Fibroblast of lung (primary cell): ENCODE data around the gene HOXC11. TPM values are rescaled to one million over a fixed set of nuclear protein-coding genes. Genes with fewer than 3 reads are reported as not detected.

Experiments
- DNase-seq, 2 donors: peaks; one replicate each; pipeline versions ENCODE4 v3.0.0 to v3.0.0-alpha.2; 2010; ENCODE audit warnings: low read depth in 2 of 2
- H2AFZ ChIP-seq: 2 replicates; pipeline ENCODE4 v1.5.1; 2012; ENCODE audit warnings: low read length, control low read depth, inconsistent platforms
- H3K27ac ChIP-seq: 2 replicates; pipeline ENCODE4 v1.5.1; 2011; ENCODE audit warnings: low read length, control low read depth; ENCODE audit not compliant: insufficient read depth
- H3K27me3 ChIP-seq: 2 replicates; pipeline ENCODE4 v1.5.1; 2011; ENCODE audit warnings: mild to moderate bottlenecking, low read length; ENCODE audit not compliant: control insufficient read depth, insufficient read depth
- H3K36me3 ChIP-seq: 2 replicates; pipeline ENCODE4 v1.5.1; 2011; ENCODE audit warnings: low read length; ENCODE audit not compliant: control insufficient read depth, insufficient read depth
- H3K4me1 ChIP-seq: 2 replicates; pipeline ENCODE4 v1.5.1; 2011; ENCODE audit warnings: low read length; ENCODE audit not compliant: control insufficient read depth, insufficient read depth; ENCODE audit errors: extremely low read depth
- H3K4me2 ChIP-seq: 2 replicates; pipeline ENCODE4 v1.5.1; 2011; ENCODE audit warnings: low read length, control low read depth; ENCODE audit not compliant: insufficient read depth; ENCODE audit errors: extremely low read depth
- H3K4me3 ChIP-seq, 4 experiments: fragments of 200-600 bp in 1 of 4; sonication (generic) in 1 of 4; replicated peaks in 1 of 4; 2 replicates each; pipeline ENCODE4 v1.5.1; 2011 to 2016; ENCODE audit warnings: low read length in 4 of 4, low read depth in 3 of 4, mild to moderate bottlenecking in 3 of 4, control low read depth in 2 of 4, inconsistent platforms in 1 of 4, mixed read lengths in 1 of 4; ENCODE audit not compliant: insufficient read depth in 1 of 4; ENCODE audit errors: control extremely low read depth in 1 of 4
- H3K79me2 ChIP-seq: 2 replicates; pipeline ENCODE4 v1.5.1; 2012; ENCODE audit warnings: mild to moderate bottlenecking, low read length, inconsistent platforms; ENCODE audit not compliant: control insufficient read depth, insufficient read depth
- H3K9ac ChIP-seq: 2 replicates; pipeline ENCODE4 v1.5.1; 2011; ENCODE audit warnings: mild to moderate bottlenecking, low read length, control low read depth; ENCODE audit not compliant: insufficient read depth
- H3K9me3 ChIP-seq: 2 replicates; pipeline ENCODE4 v1.5.1; 2012; ENCODE audit warnings: low read depth, low read length; ENCODE audit not compliant: control insufficient read depth, insufficient read depth
- H4K20me1 ChIP-seq: 2 replicates; pipeline ENCODE4 v1.5.1; 2011; ENCODE audit warnings: low read length; ENCODE audit not compliant: control insufficient read depth, insufficient read depth; ENCODE audit errors: extremely low read depth
- EZH2 ChIP-seq: IDR thresholded peaks from 2 replicates; pipeline ENCODE4 v1.5.1; 2012; ENCODE audit warnings: low read length, control low read depth, mild to moderate bottlenecking; ENCODE audit errors: missing control alignments
- polyA plus RNA-seq, 2 donors: library from polyadenylated mRNA; depleted of rRNA in 1 of 2; stranded (reverse) in 1 of 2; unstranded in 1 of 2; fragments of >200 nt; gene quantifications; 2 replicates each; pipeline ENCODE4 v1.2.1, GENCODE V29; 2011 to 2012; ENCODE audit warnings: missing spikeins in 1 of 2
- total RNA-seq: library from RNA; depleted of rRNA; stranded (reverse); fragments of >200 nt; gene quantifications from 2 replicates; pipeline ENCODE4 v1.2.1, GENCODE V29; 2014
- TF ChIP-seq, protein P1 (sequence below), 2 donors: IDR thresholded peaks in 1 of 2; conservative IDR thresholded peaks in 1 of 2; 1 replicate in 1 of 2; 2 replicates in 1 of 2; pipeline ENCODE4 v1.5.1; 2011 to 2012; ENCODE audit warnings: low read length in 2 of 2, control low read depth in 1 of 2, inconsistent platforms in 1 of 2, low read depth in 1 of 2, mild to moderate bottlenecking in 1 of 2

HOXC11 gene
- total and polyA plus RNA-seq, 2 donors (not counting 1 experiment from before 2014, with no cell fraction given): not detected

DNA sequence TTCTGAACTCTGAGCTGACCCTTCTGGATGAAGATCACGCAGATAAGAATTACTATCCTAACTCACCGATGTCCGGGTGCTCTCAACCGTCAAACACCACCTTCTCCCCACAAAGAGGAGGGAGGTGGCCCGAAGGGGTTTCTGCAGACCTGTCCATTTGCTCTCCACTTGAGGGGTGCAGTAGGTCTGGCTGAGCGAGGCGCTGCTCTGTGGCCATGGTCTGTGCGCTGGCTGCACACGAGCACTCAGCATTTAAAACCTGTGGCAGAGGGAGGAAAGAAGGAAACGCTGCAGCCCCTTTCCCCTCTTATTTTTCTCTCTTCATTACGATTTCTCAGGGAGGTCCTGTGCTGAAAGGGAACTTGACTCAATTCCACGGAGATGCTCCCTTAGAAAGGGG, 35.8 kb upstream of the HOXC11 start:
- Histone ChIP-seq H3K4me3 (no peak overlapping the region), H4K20me1 (no peaks in the 10 kb centered on the region), H3K27ac (no peak overlapping the region), H3K4me1 (no peaks in the 10 kb centered on the region), H2AFZ (no peak overlapping the region), H3K4me2 (no peak overlapping the region), H3K27me3 (peaks cover 86% of the 10 kb centered on the region), H3K79me2 (no peaks in the 10 kb centered on the region), H3K9ac (no peak overlapping the region), H3K36me3 (no peaks in the 10 kb centered on the region), H3K9me3 (no peaks in the 10 kb centered on the region)
- DNase-seq: no peak
- peak; percentile 66 for TF ChIP-seq EZH2
- TF ChIP-seq, protein P1, sequence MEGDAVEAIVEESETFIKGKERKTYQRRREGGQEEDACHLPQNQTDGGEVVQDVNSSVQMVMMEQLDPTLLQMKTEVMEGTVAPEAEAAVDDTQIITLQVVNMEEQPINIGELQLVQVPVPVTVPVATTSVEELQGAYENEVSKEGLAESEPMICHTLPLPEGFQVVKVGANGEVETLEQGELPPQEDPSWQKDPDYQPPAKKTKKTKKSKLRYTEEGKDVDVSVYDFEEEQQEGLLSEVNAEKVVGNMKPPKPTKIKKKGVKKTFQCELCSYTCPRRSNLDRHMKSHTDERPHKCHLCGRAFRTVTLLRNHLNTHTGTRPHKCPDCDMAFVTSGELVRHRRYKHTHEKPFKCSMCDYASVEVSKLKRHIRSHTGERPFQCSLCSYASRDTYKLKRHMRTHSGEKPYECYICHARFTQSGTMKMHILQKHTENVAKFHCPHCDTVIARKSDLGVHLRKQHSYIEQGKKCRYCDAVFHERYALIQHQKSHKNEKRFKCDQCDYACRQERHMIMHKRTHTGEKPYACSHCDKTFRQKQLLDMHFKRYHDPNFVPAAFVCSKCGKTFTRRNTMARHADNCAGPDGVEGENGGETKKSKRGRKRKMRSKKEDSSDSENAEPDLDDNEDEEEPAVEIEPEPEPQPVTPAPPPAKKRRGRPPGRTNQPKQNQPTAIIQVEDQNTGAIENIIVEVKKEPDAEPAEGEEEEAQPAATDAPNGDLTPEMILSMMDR (conservative IDR thresholded peaks at IDR 0.05 in 1 of 2, IDR thresholded peaks at IDR 0.05 in 1 of 2; ENCODE audit: low read depth in 1 of 2, low read length in 2 of 2): no peak

DNA sequence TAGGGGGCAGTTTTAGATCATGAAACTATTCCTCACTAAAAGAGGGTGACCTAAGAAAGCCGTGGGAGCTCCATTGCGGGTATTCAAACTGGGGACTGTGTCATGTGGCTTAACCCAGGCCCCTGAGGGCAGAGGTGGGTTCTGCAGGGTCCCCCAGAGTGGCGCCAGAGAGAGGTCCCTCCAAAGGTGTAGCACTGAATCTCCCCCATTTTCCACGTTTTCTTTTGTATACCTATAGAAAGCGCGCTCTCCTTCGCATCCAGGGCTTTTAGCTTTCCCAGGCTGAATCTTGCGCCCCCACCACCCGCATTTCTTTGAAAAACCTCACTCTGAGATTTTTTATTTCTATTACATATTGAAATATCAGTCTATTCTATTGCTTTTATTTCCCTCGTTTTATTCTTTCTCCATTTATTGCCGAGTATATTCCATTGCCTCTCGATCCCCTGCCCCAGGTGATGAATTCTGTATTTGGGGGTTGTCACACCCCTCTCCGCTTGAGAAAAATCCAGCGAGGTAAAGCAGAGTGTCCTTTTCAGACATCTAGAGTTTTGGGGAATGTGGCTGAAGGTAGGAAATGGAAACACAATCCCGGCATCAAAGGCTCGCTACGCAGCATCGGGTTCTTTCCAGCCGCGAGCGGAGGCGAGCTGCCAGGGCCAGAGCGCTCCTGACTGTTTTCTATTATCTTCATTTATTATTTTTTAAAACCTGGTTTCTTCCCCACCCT, 35.2 kb upstream of the HOXC11 start:
- Histone ChIP-seq H3K4me3 (no peak overlapping the region), H3K4me1 (no peaks in the 10 kb centered on the region), H3K9ac (no peak overlapping the region), H4K20me1 (no peaks in the 10 kb centered on the region), H3K4me2 (no peak overlapping the region), H2AFZ (no peak overlapping the region), H3K27ac (no peak overlapping the region), H3K27me3 (peaks cover 85% of the 10 kb centered on the region), H3K36me3 (no peaks in the 10 kb centered on the region), H3K9me3 (no peaks in the 10 kb centered on the region), H3K79me2 (no peaks in the 10 kb centered on the region)
- TF ChIP-seq EZH2: peak; percentile 74
- TF ChIP-seq, protein P1 (conservative IDR thresholded peaks at IDR 0.05 in 1 of 2, IDR thresholded peaks at IDR 0.05 in 1 of 2; ENCODE audit: low read depth in 1 of 2, low read length in 2 of 2): no peak
- DNase-seq: no peak

DNA sequence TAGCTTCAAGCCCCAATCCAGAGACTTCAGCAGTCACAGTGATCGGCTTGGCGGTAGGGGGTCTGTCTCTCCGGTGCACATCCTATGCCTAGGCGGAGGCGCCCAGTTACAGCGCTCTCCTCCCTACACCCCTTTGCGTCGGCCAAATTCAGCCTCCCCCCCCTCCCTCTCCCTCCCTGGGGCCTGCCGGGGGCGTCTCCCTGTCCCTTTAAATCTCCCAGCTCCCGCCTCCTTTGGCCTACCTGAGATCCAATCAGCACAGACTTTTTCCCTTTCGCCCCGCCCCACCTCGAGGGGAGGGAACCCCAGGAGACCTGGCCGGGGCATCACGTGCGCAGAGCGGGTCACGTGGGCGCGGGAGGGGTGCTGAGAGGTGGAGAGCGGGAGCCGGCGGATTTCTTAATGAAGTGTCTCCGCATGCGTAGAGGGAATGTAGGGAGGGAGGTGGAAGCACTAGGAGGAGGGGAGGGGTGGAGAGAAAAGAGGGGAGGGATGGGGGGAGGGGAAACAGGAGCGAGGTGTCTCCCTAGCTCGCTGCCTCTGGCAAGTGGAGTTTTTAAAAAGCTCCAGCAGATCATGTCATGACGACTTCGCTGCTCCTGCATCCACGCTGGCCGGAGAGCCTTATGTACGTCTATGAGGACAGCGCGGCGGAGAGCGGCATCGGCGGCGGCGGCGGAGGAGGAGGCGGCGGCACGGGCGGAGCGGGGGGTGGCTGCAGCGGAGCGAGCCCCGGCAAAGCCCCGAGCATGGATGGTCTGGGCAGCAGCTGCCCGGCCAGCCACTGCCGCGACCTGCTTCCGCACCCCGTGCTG, 34.4 kb upstream of the HOXC11 start, which contains the start of gene HOXC13:
Gene HOXC13, plus strand, starts transcription at position 506 of the 815 bp plus-strand sequence. Its CDS starts 76 bp downstream, at position 582.
- Histone ChIP-seq H3K4me3 (no peak within 1 kb of the TSS), H3K4me1 (no peaks in the 10 kb centered on the region), H3K36me3 (no peaks in the 10 kb centered on the region), H2AFZ (no peak within 1 kb of the TSS), H3K27me3 (peaks cover 85% of the 10 kb centered on the region), H3K27ac (no peak within 1 kb of the TSS), H3K9me3 (no peaks in the 10 kb centered on the region), H3K9ac (no peak within 1 kb of the TSS), H4K20me1 (no peaks in the 10 kb centered on the region), H3K79me2 (no peaks in the 10 kb centered on the region), H3K4me2 (no peak within 1 kb of the TSS)
- TF ChIP-seq, protein P1 (conservative IDR thresholded peaks at IDR 0.05 in 1 of 2, IDR thresholded peaks at IDR 0.05 in 1 of 2; ENCODE audit: low read depth in 1 of 2, low read length in 2 of 2): no peak
- TF ChIP-seq EZH2: peak; percentile 82
- DNase-seq: peak in 1 of 2 donors; percentile 19
